ENCODE results near the gene ARID3B.
A peak's percentile ranks its signal among the peaks of the same experiment; 100 is the strongest.
"Not testable (repeated sequence)": the region's sequence is repeated elsewhere in the genome, so short reads cannot be mapped to it uniquely, and the experiment has no call there.

Gene ARID3B

DNA sequence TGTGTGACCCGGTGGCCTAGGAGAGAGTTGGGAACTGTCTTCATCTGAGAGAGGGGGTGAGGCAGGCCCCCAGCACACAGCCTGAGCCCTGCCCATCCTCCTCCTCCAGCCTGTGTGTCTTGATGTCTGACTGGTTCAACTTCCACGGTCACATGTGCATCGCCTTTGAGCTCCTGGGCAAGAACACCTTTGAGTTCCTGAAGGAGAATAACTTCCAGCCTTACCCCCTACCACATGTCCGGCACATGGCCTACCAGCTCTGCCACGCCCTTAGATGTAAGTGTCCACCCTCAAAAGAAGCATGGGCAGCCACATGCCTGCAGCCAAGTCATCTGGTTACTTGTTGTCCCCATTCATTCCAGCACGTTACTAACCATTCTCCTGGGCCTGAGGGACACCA is 84.7 kb downstream of the ARID3B start:
- DNase-seq = no peak

DNA sequence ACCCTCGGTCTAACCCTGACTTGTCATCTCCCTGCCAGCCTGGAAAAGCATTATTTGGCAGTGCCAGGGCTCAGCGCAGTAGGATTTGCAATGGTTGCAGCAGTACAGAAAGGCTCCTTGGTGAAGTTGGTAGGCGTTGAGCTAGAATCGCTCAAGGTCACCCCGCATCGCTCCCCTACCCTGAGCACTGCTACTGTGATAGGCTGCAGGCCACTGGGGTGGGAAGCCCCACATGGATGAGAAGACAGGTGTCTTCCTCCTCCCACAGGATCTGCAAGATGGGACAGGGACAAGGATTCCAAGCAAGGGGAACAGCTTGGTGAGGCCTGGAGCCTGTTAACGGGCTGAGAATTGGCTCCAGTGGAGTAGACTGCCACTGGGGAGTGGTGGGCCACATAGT is 85.3 kb downstream of the ARID3B start:
- no peak for DNase-seq

DNA sequence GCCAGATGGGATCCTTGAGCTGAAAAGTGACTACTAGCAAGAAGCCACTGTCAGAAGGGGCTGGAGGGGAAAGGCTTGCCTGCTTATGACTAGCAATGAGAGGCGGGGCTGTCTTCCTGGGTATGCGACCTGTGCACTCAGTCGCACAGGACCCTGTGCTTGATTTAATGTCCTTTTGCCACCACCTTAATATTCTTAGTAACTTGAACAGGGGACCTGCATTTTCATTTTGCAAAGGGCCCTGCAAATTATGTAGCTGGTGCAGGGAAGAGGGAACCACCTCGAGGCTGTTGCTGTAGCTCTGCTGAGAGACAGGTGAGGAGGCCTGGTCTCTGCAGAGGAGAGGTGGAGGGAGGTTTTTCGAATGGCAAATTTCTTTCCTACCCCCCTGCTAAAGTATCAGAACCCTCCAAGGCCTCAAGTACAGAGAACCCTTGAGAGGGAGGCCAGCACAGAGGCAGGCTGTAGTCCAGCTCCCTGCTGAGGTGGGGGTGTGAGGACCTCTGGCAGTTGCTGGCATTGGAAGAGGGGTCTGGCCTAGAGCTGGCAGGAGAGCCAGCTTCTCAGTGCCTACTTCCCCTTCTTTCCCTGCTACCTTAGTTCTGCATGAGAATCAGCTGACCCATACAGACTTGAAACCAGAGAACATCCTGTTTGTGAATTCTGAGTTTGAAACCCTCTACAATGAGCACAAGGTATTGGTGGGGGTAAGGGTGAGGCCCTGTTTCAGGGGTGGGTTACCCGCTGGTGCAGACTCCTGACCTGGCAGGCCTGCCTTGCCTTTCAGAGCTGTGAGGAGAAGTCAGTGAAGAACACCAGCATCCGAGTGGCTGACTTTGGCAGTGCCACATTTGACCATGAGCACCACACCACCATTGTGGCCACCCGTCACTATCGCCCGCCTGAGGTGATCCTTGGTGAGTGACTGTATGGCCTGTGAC is 86.0 kb downstream of the ARID3B start:
- DNase-seq = no peak

DNA sequence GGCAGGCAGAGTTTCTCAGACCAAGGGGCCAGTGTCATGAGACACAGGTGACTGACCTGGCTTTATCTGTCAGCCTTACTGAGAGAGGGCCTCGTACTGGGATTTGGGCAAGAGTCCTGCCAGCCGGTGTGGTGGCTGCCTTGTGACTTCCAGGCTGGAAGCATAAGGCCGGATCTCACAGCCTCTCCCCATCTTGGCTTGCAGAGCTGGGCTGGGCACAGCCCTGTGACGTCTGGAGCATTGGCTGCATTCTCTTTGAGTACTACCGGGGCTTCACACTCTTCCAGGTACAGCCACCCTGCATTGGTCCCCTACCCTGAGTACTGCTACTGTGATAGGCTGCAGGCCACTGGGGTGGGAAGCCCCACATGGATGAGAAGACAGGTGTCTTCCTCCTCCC is 86.7 kb downstream of the ARID3B start:
- no peak for DNase-seq

DNA sequence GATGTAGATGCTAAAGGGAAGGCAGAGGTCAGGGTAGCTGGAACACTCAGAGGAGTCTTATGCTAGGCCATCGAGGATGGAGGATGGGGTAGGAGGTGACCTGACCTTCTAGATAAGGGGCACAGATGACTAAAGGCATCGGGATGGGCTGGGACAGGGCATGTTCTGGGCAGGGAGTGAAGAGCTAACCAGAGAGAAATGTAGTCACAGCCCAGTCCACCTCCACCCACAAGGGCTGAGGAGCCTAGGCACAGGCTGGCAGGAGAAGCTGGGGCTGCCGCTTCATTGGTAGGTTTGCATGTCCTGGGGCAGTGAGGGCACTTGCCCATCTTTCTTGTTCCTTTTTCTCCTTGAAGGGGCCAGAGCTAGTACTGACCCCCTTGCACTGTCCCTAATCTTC is 87.2 kb downstream of the ARID3B start:
- no peak for DNase-seq

DNA sequence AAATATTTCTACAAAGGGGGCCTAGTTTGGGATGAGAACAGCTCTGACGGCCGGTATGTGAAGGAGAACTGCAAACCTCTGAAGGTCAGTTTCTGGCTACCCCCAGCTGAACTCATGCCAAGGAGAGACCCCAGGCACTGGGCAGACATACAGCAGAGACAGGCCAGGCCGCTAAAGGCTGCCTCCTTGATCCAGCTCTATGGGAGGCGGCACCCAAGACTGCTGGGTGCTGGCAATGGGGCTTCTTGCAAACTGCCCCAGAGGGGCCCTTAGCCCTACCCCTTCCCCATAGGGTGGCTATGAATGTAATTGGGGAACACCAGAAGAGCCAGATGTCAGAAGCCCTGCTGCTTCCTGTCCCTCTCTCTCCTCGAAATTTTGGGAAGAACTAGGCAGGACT is 87.9 kb downstream of the ARID3B start:
- DNase-seq = no peak

DNA sequence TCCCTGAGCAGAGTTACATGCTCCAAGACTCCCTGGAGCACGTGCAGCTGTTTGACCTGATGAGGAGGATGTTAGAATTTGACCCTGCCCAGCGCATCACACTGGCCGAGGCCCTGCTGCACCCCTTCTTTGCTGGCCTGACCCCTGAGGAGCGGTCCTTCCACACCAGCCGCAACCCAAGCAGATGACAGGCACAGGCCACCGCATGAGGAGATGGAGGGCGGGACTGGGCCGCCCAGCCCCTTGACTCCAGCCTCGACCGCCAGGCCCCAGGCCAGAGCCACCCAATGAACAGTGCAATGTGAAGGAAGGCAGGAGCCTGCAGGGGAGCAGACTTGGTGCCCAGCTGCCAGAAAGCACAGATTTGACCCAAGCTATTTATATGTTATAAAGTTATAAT is 88.7 kb downstream of the ARID3B start:
- DNase-seq = not testable (repeated sequence)

DNA sequence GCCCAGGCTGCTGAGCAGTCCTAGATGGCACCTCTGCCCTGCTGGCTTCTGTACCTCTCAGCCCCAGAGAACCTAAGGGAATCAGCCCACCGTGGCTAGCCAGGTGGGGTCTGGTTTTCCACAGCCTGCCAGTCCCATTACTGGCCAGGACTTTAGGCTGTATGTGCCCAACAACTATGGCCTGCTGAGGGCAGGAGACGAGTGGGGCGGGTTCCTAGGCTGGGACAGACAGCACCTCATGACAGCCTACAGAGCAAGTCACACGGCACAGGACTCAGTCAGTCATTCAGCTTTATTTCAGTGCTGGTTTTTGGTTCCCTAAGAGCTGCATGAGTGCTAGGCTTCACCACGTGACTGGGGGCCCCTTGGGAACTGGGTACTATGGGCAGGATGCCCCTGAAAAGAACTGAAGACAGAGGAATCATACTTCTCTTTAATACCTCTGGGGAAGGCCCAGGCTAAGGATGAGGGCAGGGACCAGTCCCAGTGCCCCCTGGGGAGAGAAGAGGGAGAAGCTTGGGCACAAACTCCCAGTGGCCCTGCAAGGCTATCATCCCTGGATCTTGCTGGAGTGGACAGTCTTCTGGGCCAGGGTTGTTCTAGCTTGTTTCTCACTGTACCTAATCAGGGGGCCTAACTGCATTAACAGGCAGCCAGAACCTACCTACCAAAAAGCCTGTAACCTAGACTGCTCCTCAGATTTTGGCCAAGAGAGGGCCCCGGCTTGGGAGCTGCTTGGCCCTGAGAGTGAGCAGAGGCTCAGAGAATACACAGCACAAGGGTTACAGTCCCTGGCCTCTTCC is 89.5 kb downstream of the ARID3B start:
- no peak for DNase-seq

DNA sequence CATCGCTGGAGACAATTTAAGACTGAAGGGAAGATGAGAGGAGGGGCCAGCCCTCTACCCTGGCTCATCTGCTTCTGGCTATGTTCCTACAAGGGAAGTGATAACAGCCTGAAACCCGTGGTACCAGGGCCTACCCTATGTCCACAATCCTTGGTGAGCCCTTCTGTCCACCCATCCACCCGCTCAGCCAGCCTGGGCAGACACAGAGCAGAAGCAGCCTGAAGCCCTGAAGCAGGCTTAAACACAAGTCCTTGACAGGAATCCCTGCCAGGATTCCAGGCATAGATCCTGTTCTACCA is 90.0 kb downstream of the ARID3B start:
- DNase-seq = no peak

DNA sequence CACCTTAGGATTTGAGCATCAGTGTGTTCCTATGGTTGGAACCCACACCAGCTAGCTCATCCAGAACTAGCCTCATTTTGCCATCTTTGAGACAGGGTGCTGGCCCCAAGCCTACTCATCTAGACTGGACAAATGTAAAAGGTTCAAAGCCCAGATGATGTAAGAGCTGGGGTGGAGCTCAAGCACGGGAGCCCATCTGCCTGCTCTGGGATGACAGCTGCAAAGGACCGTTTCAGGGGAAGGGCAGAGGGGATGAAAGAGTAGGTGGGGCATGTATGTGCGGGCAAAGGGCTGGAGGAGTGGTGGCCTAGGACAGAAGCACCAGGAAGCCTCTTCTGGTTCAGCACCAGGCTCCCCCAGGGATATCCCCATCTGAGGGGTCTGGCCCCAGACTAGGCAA is 90.4 kb downstream of the ARID3B start:
- no peak for DNase-seq

DNA sequence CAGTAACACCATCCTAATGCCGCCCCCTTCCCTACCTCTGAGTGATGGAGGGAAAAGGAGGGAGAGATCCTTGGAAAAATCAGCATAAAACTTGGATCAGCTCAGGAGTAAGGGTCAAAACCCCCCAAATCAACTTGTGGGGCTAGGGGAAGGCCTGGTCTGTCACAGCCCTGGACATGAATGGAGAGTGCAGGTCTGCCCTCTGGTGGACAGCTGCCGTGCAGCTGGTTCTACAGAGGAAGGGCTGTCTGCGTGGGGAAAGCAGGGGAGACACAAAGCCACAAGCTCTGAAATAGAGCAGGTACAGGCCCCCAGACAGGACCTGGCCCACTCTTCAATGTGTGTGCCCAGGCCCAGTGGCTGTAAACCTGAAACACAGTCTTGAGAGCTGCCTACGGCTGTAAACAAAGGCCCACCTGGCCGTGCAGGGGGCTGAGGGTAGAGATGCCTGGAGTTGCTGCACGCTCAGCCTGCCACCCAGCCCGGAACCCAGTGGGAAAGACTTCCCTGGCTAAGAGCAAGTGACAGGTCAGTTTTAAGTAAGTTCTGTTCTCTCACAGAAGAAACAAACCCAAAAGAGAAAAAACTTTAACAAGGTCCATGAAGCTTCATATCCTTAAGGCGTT is 91.0 kb downstream of the ARID3B start:
- DNase-seq = peak in 1 of 2 experiments; percentile 64

DNA sequence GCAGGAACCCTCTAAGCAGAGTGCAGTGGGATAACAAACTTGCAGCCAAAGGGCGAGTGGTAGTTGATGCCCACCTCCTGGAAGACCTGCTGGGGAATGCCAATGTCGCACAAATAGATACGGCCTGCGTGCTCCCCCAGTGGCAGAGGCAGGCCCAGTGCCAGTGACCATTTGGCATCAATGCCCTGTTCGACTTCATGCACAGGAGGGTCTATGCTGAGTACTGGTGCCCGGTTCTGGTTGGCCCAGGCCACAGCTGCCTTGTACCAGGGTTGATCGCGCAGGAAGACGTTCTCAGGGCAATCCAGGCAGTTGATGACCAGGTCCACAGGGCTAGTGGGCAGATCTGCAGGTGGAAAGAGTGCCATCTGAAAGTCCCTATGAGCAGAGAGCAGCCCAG is 91.6 kb downstream of the ARID3B start:
- DNase-seq = no peak

DNA sequence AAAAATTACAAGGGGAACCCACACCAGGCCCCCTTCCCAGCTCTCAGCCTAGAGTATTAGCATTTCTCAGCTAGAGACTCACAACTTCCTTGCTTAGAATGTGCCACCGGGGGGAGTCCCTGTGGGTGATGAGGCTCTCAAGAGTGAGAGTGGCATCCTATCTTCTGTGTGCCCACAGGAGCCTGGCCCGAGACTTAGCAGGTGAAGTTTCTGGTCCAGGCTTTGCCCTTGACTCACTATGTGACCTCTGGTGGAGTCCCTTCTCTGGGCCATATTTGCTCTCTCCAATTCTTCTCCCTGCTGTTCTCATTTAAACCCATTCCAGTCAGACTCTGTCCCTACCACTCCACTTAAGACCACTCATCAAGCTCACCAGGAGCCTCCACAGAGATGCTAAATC is 92.8 kb downstream of the ARID3B start:
- DNase-seq = no peak

DNA sequence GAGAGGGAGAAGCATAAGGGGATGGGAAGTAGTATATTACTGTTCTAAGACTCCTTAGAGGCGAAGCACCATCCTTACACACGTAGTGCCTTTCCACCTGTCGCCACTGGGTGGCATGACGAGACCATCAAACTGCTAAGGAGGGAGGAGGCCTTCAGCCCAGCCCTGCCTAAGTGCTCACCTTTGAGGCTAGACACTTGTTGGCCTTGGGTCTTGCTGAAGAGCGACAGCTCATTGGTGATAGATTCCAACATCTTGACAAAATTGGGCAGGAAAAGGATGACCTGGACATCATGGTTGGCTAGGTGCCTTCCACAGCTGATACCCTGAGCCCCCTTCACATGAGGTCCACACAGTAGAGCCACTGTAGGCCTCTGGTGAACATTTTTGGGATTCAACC is 94.2 kb downstream of the ARID3B start:
- DNase-seq = peak; percentile 22 to 72

DNA sequence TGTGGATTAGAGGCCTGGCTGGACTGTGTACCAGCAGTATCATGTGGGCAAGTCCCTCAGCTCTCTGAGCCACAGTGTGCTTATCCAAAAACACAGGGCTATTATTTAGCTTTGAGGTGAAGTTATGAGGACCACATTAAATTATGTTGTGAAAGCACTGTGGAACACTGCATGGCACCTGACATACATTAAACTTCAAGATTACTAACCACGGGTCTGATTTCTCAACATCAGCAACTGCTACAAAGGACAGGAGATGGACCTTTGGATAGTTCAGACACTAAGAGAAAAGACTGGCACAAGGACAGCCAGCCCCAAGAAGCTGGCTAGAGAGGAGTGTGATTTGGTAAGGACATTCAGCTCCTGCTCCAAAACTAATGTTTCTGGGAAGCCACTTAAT is 96.0 kb downstream of the ARID3B start:
- DNase-seq = no peak

DNA sequence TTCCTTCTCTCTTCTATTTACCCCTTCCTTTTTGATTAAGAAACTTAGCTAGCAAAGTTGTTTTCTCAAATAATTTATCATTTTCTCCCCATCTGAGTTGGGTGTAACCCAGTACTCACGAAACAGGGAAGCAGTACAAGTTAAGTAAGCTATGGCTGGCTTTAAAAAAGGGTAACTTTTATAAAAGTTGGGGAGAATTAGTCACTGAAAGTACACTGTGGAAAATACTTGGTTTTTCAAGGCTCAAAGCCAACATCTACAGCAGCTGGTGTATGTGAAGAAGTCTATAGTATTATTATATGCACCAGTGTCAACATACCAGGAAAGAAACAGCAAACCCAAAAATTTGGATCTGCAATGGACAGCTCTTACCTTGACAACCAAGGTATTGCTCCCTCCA is 100.1 kb downstream of the ARID3B start:
- no peak for DNase-seq

DNA sequence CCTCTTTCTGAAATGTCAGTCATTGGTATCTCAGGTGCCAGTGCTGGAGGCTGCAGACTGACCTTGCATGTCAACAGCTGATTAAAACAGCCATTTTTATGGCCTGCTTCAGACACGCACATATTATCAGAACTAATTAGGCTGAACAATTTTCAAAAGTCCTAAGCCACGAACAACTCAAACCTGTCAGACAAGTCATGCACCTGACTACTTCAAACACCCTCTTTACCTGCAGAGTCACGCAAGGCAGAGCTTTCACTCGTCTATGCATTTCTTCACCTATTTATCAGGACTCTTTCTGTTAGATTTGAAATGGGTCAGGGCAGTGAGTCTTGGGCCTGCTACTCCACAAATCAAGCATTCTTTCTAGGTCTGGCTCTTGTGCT is 101.3 kb downstream of the ARID3B start:
- peak; percentile 71 to 76 for DNase-seq

DNA sequence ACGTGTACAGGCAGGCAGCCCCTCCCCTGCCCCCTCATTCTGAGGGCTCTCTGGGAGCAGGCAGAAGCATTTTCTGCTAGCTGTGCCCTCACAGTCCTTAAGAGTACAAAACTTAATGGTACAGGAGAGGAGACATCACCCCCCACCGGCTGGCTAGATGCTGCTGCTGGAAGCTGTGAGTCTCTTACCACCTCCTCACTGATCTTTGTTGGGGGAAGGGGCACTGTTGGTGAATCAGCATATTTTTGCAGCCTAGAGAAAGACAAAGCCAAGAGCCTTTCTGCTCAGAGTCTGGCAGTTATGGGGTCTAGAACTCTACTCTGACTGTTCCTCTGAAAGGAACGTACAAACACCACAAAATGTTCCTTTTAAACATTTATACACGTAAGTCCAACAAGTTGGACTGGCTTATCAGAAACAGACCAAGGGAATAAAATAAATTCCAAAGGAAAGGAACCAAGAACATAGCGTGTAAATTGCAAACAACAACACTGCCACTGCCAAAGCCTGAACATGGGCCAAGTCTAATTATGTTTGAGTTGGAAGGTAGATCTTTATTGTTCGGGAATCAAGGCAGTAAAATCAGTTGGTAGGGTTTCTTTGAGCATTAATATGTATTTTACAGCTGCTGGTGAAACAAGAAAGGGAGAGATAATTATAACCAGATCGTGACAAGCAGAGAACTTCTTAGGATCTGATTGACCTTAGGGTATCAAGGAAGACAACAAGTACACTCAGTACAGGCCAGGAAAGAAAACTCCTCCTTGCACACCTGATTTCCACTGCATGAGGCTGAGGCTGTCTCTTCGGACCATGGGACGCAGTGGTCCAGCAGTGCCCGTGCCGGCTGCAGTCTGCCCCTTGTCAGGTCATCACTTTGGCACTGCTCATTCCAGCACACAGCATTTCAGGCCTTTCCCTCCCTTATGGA is 102.0 kb downstream of the ARID3B start:
- DNase-seq = peak in 1 of 2 experiments; percentile 46

DNA sequence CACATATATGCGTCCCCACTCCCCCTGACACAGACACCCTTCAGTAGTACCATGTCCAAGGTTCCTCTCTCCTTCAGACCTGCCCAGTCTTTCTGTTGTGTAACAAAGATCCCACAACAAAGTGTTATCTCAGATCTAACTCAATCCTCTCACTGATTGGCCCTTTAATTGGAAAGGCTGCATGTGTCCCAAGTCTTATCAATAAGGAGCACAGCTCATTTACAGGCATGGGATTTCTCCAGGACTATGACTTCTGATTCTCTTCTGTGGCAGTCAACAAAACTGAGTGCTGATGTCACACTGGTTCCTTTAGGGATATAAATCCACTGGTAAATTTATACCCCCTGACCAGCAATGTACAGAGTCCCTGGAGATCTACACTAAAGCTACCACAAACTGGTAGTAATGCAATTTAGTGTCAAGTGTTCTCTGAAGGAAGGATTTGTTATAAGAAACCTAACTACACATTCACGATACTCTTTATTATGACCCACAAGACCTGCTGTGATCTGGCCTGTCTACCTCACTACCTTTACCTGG is 102.7 kb downstream of the ARID3B start:
- DNase-seq = no peak

DNA sequence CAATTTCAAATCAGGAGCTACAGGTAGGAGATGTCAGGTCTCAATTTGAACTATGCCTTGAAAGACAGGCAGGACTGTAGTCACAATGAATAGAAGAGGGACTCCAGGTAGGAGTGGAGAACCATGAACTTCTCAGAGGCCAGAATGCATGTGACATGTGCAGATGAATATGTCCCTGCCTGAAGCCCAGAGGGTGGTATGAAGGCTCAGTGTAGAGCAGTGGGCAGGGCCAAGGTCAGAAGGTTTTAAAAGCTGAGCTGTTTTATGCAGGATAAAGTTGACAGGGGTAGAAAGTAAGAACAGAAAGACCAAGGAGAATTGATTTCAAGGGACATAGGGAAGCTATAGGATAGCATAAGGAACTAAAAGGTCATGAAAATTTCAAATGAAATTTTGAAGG is 105.5 kb downstream of the ARID3B start:
- no peak for DNase-seq
